ENCODE results near the gene MFF. TPM values are rescaled to one million over a fixed set of nuclear protein-coding genes. Genes with fewer than 3 reads are reported as not detected.

The MFF gene
- total RNA-seq, 1 donor: 85.9 TPM

- no peak for TF ChIP-seq CTCF (IDR thresholded peaks at IDR 0.05; ENCODE audit: insufficient read depth, low read depth, low read length)
- H3K4me3 ChIP-seq (ENCODE audit: low read depth, low read length): peak overlapping the region; percentile 97
- no peak for DNase-seq (ENCODE audit: low read depth)
Observed at GRCh38 chr2:227324642-227324994, 433 bp upstream of the MFF start.

- peak; percentile 59 for DNase-seq (ENCODE audit: low read depth)
- H3K4me3 ChIP-seq (ENCODE audit: low read depth, low read length): peak overlapping the region; percentile 97
Observed at GRCh38 chr2:227325839-227326195, 766 bp downstream of the MFF start.

GRCh38 chr2:227326783-227327182 is 1.7 kb downstream of the MFF start:
- no peak for TF ChIP-seq CTCF (IDR thresholded peaks at IDR 0.05; ENCODE audit: insufficient read depth, low read depth, low read length)
- no peak for DNase-seq (ENCODE audit: low read depth)
- peak overlapping the region; percentile 97 for H3K4me3 ChIP-seq (ENCODE audit: low read depth, low read length)

More at GRCh38 chr2:227325839-227326195, 766 bp downstream of the MFF start:
- no peak for TF ChIP-seq CTCF (IDR thresholded peaks at IDR 0.05; ENCODE audit: insufficient read depth, low read depth, low read length)

GRCh38 chr2:227335713-227336112 is 10.7 kb downstream of the MFF start:
- H3K4me3 ChIP-seq (ENCODE audit: low read depth, low read length): no peak overlapping the region
- no peak for TF ChIP-seq CTCF (IDR thresholded peaks at IDR 0.05; ENCODE audit: insufficient read depth, low read depth, low read length)
- DNase-seq (ENCODE audit: low read depth): no peak

GRCh38 chr2:227337442-227337841 is 12.4 kb downstream of the MFF start:
- no peak for DNase-seq (ENCODE audit: low read depth)
- no peak for TF ChIP-seq CTCF (IDR thresholded peaks at IDR 0.05; ENCODE audit: insufficient read depth, low read depth, low read length)
- no peak overlapping the region for H3K4me3 ChIP-seq (ENCODE audit: low read depth, low read length)

GRCh38 chr2:227339098-227339599 is 14.1 kb downstream of the MFF start:
- H3K4me3 ChIP-seq (ENCODE audit: low read depth, low read length): no peak overlapping the region
- DNase-seq (ENCODE audit: low read depth): no peak
- TF ChIP-seq CTCF (IDR thresholded peaks at IDR 0.05; ENCODE audit: insufficient read depth, low read depth, low read length): no peak

- no peak overlapping the region for H3K4me3 ChIP-seq (ENCODE audit: low read depth, low read length)
- DNase-seq (ENCODE audit: low read depth): no peak
- no peak for TF ChIP-seq CTCF (IDR thresholded peaks at IDR 0.05; ENCODE audit: insufficient read depth, low read depth, low read length)
Observed at GRCh38 chr2:227340106-227340505, 15.1 kb downstream of the MFF start.

Data from fibroblast of villous mesenchyme (primary cell).